HG03354 (cell line): Measurements from ENCODE around the gene RHBDL1.

Experiments
- ATAC-seq: cut with Tn5 transposase; IDR thresholded peaks from one replicate; pipeline ENCODE4 v1.9.1; 2021; ENCODE audit warnings: mild to moderate bottlenecking; ENCODE audit not compliant: unreplicated experiment, poor library complexity, severe bottlenecking

RHBDL1 gene

GRCh38 chr16:725463-726187 lies 50.2 kb downstream of the RHBDL1 start:
- no peak for ATAC-seq

- ATAC-seq, result no peak
Measured at GRCh38 chr16:726188-726437, 50.6 kb downstream of the RHBDL1 start.

GRCh38 chr16:726438-727290 lies 51.2 kb downstream of the RHBDL1 start, which contains the start of the genes CCDC78 and HAGHL:
TSS of gene CCDC78 (minus strand) at chr16:726443. CDS start at chr16:726367, 76 bp downstream.
TSS of gene HAGHL (plus strand) at chr16:727106. CDS start at chr16:727510, 404 bp downstream.
- peak; percentile 39 for ATAC-seq

GRCh38 chr16:727291-727977 lies 52.0 kb downstream of the RHBDL1 start:
- ATAC-seq, result peak; percentile 11
